ENCODE results near the gene NOS1. TPM values are rescaled to one million over a fixed set of nuclear protein-coding genes. Genes with fewer than 3 reads are reported as not detected.
A peak's percentile ranks its signal among the peaks of the same experiment; 100 is the strongest.

Gene NOS1
- total RNA-seq, 4 donors from 2014 or later: 6.4 to 39.9 (median 8.9) TPM

GRCh38 chr12:117192057-117192456 is 169.4 kb downstream of the NOS1 start:
- intact Hi-C loops (cut with DNase I; ENCODE audit: low total_unique reads): no loop called here
- TF ChIP-seq POLR2A (IDR thresholded peaks at IDR 0.05): no peak
- TF ChIP-seq, protein P1, sequence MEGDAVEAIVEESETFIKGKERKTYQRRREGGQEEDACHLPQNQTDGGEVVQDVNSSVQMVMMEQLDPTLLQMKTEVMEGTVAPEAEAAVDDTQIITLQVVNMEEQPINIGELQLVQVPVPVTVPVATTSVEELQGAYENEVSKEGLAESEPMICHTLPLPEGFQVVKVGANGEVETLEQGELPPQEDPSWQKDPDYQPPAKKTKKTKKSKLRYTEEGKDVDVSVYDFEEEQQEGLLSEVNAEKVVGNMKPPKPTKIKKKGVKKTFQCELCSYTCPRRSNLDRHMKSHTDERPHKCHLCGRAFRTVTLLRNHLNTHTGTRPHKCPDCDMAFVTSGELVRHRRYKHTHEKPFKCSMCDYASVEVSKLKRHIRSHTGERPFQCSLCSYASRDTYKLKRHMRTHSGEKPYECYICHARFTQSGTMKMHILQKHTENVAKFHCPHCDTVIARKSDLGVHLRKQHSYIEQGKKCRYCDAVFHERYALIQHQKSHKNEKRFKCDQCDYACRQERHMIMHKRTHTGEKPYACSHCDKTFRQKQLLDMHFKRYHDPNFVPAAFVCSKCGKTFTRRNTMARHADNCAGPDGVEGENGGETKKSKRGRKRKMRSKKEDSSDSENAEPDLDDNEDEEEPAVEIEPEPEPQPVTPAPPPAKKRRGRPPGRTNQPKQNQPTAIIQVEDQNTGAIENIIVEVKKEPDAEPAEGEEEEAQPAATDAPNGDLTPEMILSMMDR (IDR thresholded peaks at IDR 0.05 in 4 of 5, conservative IDR thresholded peaks at IDR 0.05 in 1 of 5): no peak

DNA sequence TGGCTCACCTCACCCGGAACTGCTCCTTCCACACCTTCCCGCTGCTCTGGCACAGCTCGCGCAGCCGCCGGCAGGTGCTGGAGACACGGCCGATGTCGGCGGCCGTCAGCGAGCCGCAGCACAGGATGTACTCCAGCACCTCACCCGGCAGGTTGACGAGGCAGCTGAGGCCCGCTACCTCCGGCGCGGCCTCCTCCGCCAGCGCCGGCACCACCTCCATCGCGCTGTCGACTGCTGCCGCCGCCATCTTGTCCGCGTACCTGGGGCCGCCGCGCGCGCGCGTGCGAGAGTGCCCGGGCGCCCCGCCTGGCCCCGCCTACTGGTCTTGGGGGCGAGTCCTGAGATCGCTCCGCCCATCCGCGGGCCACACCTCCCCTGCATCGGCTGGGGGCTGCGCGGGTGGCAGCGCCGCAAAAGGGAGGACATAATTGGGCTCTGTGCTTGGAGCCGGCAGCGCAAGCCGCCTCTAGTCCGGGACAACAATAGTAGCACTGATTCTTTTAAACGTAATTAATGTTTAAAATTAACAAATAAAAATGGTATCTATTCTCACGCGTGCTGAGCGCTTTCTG is 171.1 kb downstream of the NOS1 start, which contains the start of gene FBXO21:
FBXO21 (minus strand) TSS at position 261 of the 572 bp plus-strand sequence; CDS start at position 247, 14 bp downstream.
- no peaks in the 10 kb centered on the region for H3K27me3 ChIP-seq
- no peaks in the 10 kb centered on the region for H3K9me3 ChIP-seq
- intact Hi-C loops (cut with DNase I; ENCODE audit: low total_unique reads) (no loop called here), in situ Hi-C loops (cut with MboI; ENCODE audit: low sequenced_read_pairs in 4 of 4) (no loop called here)
- H3K4me1 ChIP-seq: peaks cover 9% of the 10 kb centered on the region in 2 donors
- H3K36me3 ChIP-seq: peaks cover 0 to 13% of the 10 kb centered on the region in 2 donors
- ATAC-seq: peak; percentile 90 to 95
- H3K4me3 ChIP-seq: peak within 1 kb of the TSS; percentile 82 to 87 (median 84)
- peak; percentile 78 to 80 for TF ChIP-seq POLR2A (IDR thresholded peaks at IDR 0.05)
- TF ChIP-seq, protein P1 (IDR thresholded peaks at IDR 0.05 in 4 of 5, conservative IDR thresholded peaks at IDR 0.05 in 1 of 5): no peak
- H3K27ac ChIP-seq: peak within 1 kb of the TSS; percentile 75 to 83 (median 80)
- peak; percentile 76 to 84 for DNase-seq

More at GRCh38 chr12:117192057-117192456, 169.4 kb downstream of the NOS1 start:
- in situ Hi-C loops (cut with MboI; ENCODE audit: low sequenced_read_pairs in 4 of 4): no loop called here
- no peak for DNase-seq
- no peak for ATAC-seq
- peaks cover 6 to 7% of the 10 kb centered on the region in 2 donors for H3K4me1 ChIP-seq
- no peaks in the 10 kb centered on the region for H3K27me3 ChIP-seq
- H3K4me3 ChIP-seq: no peak overlapping the region
- no peaks in the 10 kb centered on the region for H3K9me3 ChIP-seq
- H3K36me3 ChIP-seq: no peaks in the 10 kb centered on the region
- no peak overlapping the region for H3K27ac ChIP-seq

- peak overlapping the region; percentile 82 to 87 (median 84) for H3K4me3 ChIP-seq
- H3K4me1 ChIP-seq: peaks cover 9 to 14% of the 10 kb centered on the region in 2 donors
- intact Hi-C loops (cut with DNase I; ENCODE audit: low total_unique reads) (no loop called here), in situ Hi-C loops (cut with MboI; ENCODE audit: low sequenced_read_pairs in 4 of 4) (no loop called here)
- H3K27ac ChIP-seq: peak overlapping the region; percentile 75 to 83 (median 80)
- no peaks in the 10 kb centered on the region for H3K27me3 ChIP-seq
- ATAC-seq (peak; percentile 42 to 58), DNase-seq (no peak)
- H3K9me3 ChIP-seq: no peaks in the 10 kb centered on the region
- H3K36me3 ChIP-seq: peaks cover 0 to 17% of the 10 kb centered on the region in 2 donors
- TF ChIP-seq POLR2A (IDR thresholded peaks at IDR 0.05): no peak
- TF ChIP-seq, protein P1 (IDR thresholded peaks at IDR 0.05 in 4 of 5, conservative IDR thresholded peaks at IDR 0.05 in 1 of 5): no peak
These were observed 171.7 kb downstream of the NOS1 start for GRCh38 chr12:117189725-117190209.

GRCh38 chr12:117188961-117189724 is 172.3 kb downstream of the NOS1 start:
- no peaks in the 10 kb centered on the region for H3K9me3 ChIP-seq
- H3K27ac ChIP-seq: peak overlapping the region; percentile 75 to 83 (median 80)
- DNase-seq: no peak
- no peaks in the 10 kb centered on the region for H3K27me3 ChIP-seq
- in situ Hi-C loops (cut with MboI; ENCODE audit: low sequenced_read_pairs in 4 of 4): no loop called here
- H3K4me1 ChIP-seq: peaks cover 13 to 15% of the 10 kb centered on the region in 2 donors
- H3K36me3 ChIP-seq: peaks cover 2 to 23% of the 10 kb centered on the region in 2 donors
- TF ChIP-seq, protein P1 (IDR thresholded peaks at IDR 0.05 in 4 of 5, conservative IDR thresholded peaks at IDR 0.05 in 1 of 5): no peak
- TF ChIP-seq POLR2A (IDR thresholded peaks at IDR 0.05): no peak
- intact Hi-C loops (cut with DNase I; ENCODE audit: low total_unique reads): no loop called here
- no peak for ATAC-seq
- peak overlapping the region; percentile 82 to 87 (median 84) for H3K4me3 ChIP-seq
